GM23338 (cell line): ENCODE data around the gene SAFB. TPM values are rescaled to one million over a fixed set of nuclear protein-coding genes. Genes with fewer than 3 reads are reported as not detected.

Experiments
- ATAC-seq: fragments of 200-7000 bp; cut with Tn5 transposase; 3 replicates; pipeline ENCODE4 v1.9.1; 2020
- DNase-seq: peaks from one replicate; pipeline ENCODE4 v3.0.0-alpha.2; 2015; ENCODE audit warnings: low spot score
- H2AFZ ChIP-seq: fragments of 200-600 bp; sonication (generic); 2 replicates; pipeline ENCODE4 v1.8.0; 2016; ENCODE audit warnings: antibody characterized with exemption, mild to moderate bottlenecking, moderate library complexity
- H3F3A ChIP-seq: fragments of 200-600 bp; sonication (generic); replicated peaks from 2 replicates; pipeline ENCODE4 v1.8.0; 2017; ENCODE audit warnings: antibody characterized with exemption, mixed run types, low read depth
- H3K27ac ChIP-seq: fragments of 200-600 bp; sonication (generic); 2 replicates; pipeline ENCODE4 v1.6.1; 2016; ENCODE audit warnings: low read depth
- H3K27me3 ChIP-seq: fragments of 200-600 bp; sonication (generic); 2 replicates; pipeline ENCODE4 v1.8.0; 2016; ENCODE audit warnings: mild to moderate bottlenecking, mixed run types, moderate library complexity; ENCODE audit not compliant: insufficient read depth
- H3K36me3 ChIP-seq: fragments of 200-600 bp; sonication (generic); 2 replicates; pipeline ENCODE4 v1.8.0; 2016; ENCODE audit warnings: mild to moderate bottlenecking; ENCODE audit not compliant: insufficient read depth
- H3K4me1 ChIP-seq: fragments of 200-600 bp; sonication (generic); 2 replicates; pipeline ENCODE4 v1.8.0; 2016; ENCODE audit warnings: mild to moderate bottlenecking, moderate library complexity; ENCODE audit not compliant: insufficient read depth
- H3K4me2 ChIP-seq: fragments of 200-600 bp; sonication (generic); 2 replicates; pipeline ENCODE4 v1.7.1; 2017; ENCODE audit warnings: mixed run types
- H3K4me3 ChIP-seq: fragments of 200-600 bp; sonication (generic); 2 replicates; pipeline ENCODE4 v1.6.1; 2016; ENCODE audit warnings: mixed run types
- H3K79me2 ChIP-seq: fragments of 200-600 bp; sonication (generic); replicated peaks from 2 replicates; pipeline ENCODE4 v1.8.0; 2017; ENCODE audit warnings: mild to moderate bottlenecking; ENCODE audit not compliant: insufficient read depth
- H3K9me2 ChIP-seq: fragments of 200-600 bp; sonication (generic); 2 replicates; pipeline ENCODE4 v1.8.0; 2017; ENCODE audit not compliant: insufficient read depth
- H4K20me1 ChIP-seq: fragments of 200-600 bp; sonication (generic); replicated peaks from 2 replicates; pipeline ENCODE4 v1.8.0; 2017; ENCODE audit warnings: mild to moderate bottlenecking; ENCODE audit not compliant: insufficient read depth
- H3K27ac Mint-ChIP-seq: 2 replicates; pipeline ENCODE4 v1.8.0; 2020; ENCODE audit warnings: inconsistent platforms, mild to moderate bottlenecking, moderate library complexity, mixed read lengths
- H3K27me3 Mint-ChIP-seq: 3 replicates; pipeline ENCODE4 v1.8.0; 2022; ENCODE audit warnings: low read depth, mild to moderate bottlenecking, moderate library complexity, mixed read lengths, inconsistent platforms; ENCODE audit not compliant: insufficient read depth, poor library complexity
- H3K36me3 Mint-ChIP-seq: 3 replicates; pipeline ENCODE4 v1.8.0; 2021; ENCODE audit warnings: low read depth, mild to moderate bottlenecking, inconsistent platforms, moderate library complexity, mixed read lengths
- H3K4me1 Mint-ChIP-seq: 3 replicates; pipeline ENCODE4 v1.8.0; 2020; ENCODE audit warnings: mild to moderate bottlenecking, inconsistent platforms, mixed read lengths
- H3K4me3 Mint-ChIP-seq: 3 replicates; pipeline ENCODE4 v1.8.0; 2021; ENCODE audit warnings: moderate library complexity, mild to moderate bottlenecking, inconsistent platforms, mixed read lengths
- H3K9me3 Mint-ChIP-seq: 3 replicates; pipeline ENCODE4 v1.8.0; 2020; ENCODE audit warnings: moderate library complexity, mild to moderate bottlenecking, inconsistent platforms, mixed read lengths
- CREB1 ChIP-seq: fragments of 250-450 bp; sonication (Bioruptor Pico); IDR thresholded peaks from 2 replicates; pipeline ENCODE4 v1.5.0; 2020; ENCODE audit warnings: low read depth, mild to moderate bottlenecking, moderate library complexity
- CTCF ChIP-seq, 2 experiments: fragments of 200-600 bp in 1 of 2; sonication (generic) in 1 of 2; conservative IDR thresholded peaks; 2 replicates each; pipeline versions ENCODE4 v1.5.1 to v1.6.1; 2016 to 2017; ENCODE audit warnings: antibody characterized with exemption in 2 of 2, low read depth in 2 of 2, mild to moderate bottlenecking in 2 of 2, moderate library complexity in 1 of 2
- ETS1 ChIP-seq: IDR thresholded peaks from 2 replicates; pipeline ENCODE4 v1.6.1; 2016; ENCODE audit warnings: antibody characterized with exemption
- JUNB ChIP-seq: IDR thresholded peaks from one replicate; pipeline ENCODE4 v1.6.1; 2016; ENCODE audit warnings: antibody characterized with exemption; ENCODE audit not compliant: unreplicated experiment
- NANOG ChIP-seq: IDR thresholded peaks from 2 replicates; pipeline ENCODE4 v1.6.1; 2016; ENCODE audit warnings: antibody characterized with exemption, borderline replicate concordance
- POLR2AphosphoS5 ChIP-seq: IDR thresholded peaks from 2 replicates; pipeline ENCODE4 v1.6.1; 2016; ENCODE audit warnings: antibody characterized with exemption, low read depth
- REST ChIP-seq: IDR thresholded peaks from one replicate; pipeline ENCODE4 v1.6.1; 2018; ENCODE audit warnings: antibody characterized with exemption; ENCODE audit not compliant: unreplicated experiment
- STAT1 ChIP-seq: IDR thresholded peaks from one replicate; pipeline ENCODE4 v1.6.1; 2016; ENCODE audit warnings: antibody characterized with exemption; ENCODE audit not compliant: unreplicated experiment
- ZNF114 ChIP-seq: fragments of 250-450 bp; sonication (Bioruptor Pico); IDR thresholded peaks from 2 replicates; pipeline ENCODE4 v1.5.0; 2020; ENCODE audit warnings: mild to moderate bottlenecking, moderate library complexity
- ZNF331 ChIP-seq: fragments of 250-450 bp; sonication (Bioruptor Pico); IDR thresholded peaks from 2 replicates; pipeline ENCODE4 v1.5.0; 2020; ENCODE audit warnings: low read depth, mild to moderate bottlenecking, moderate library complexity
- polyA plus RNA-seq: library from polyadenylated mRNA; unstranded; fragments of >200 nt; fragmentation: Nextera tagmentation; extraction: Ambion mirVana; gene quantifications from 2 replicates; pipeline ENCODE4 v1.2.1, GENCODE V29; 2016
- total RNA-seq: library from RNA; depleted of rRNA; stranded (reverse); fragments of >200 nt; shearing (Covaris generic); gene quantifications from 2 replicates; pipeline ENCODE4 v1.2.3, GENCODE V29; 2014

The SAFB gene
- total and polyA plus RNA-seq, 2 experiments from 2014 or later = 85.2 to 109 TPM

- Histone ChIP-seq H3K27ac (no peak overlapping the region), H2AFZ (no peak overlapping the region), H4K20me1 (peaks cover 81% of the 10 kb centered on the region), H3K4me3 (no peak overlapping the region), H3K27me3 (no peaks in the 10 kb centered on the region), H3K79me2 (peaks cover 100% of the 10 kb centered on the region), H3K4me2 (no peak overlapping the region), H3K4me1 (no peaks in the 10 kb centered on the region), H3F3A (0 out of 2 replicates have a peak, but pooled peaks cover 4% of the 10 kb centered on the region), H3K36me3 (0 out of 2 replicates have a peak, but pooled peaks cover 5% of the 10 kb centered on the region), H3K9me2 (no peaks in the 10 kb centered on the region)
- H3K27ac Mint-ChIP-seq = no peak overlapping the region
- H3K9me3 Mint-ChIP-seq = no peaks in the 10 kb centered on the region
- TF ChIP-seq ZNF114 (CRISPR knock-in tag) (no peak), JUNB (no peak)
- no peak for ATAC-seq
- H3K4me1 Mint-ChIP-seq = no peaks in the 10 kb centered on the region; the same call in 2 of the 3 replicates
- peaks cover 10% of the 10 kb centered on the region; the same call in 1 of the 3 replicates for H3K36me3 Mint-ChIP-seq
- H3K4me3 Mint-ChIP-seq = no peak overlapping the region
- DNase-seq = no peak
- peaks cover 1% of the 10 kb centered on the region for H3K27me3 Mint-ChIP-seq
Observed at GRCh38 chr19:5635427-5635826, 12.5 kb downstream of the SAFB start.

- H3K36me3 Mint-ChIP-seq = peaks cover 20% of the 10 kb centered on the region
- no peaks in the 10 kb centered on the region; the same call in 2 of the 3 replicates for H3K4me1 Mint-ChIP-seq
- no peak overlapping the region for H3K4me3 Mint-ChIP-seq
- no peaks in the 10 kb centered on the region for H3K9me3 Mint-ChIP-seq
- H3K27ac Mint-ChIP-seq = no peak overlapping the region
- Histone ChIP-seq H3K4me2 (no peak overlapping the region), H3K4me3 (no peak overlapping the region), H2AFZ (no peak overlapping the region), H3K36me3 (peaks cover 14% of the 10 kb centered on the region), H3K79me2 (peaks cover 100% of the 10 kb centered on the region), H3F3A (0 out of 2 replicates have a peak, but pooled peaks cover 7% of the 10 kb centered on the region), H3K27ac (no peak overlapping the region), H3K9me2 (no peaks in the 10 kb centered on the region), H4K20me1 (peaks cover 83% of the 10 kb centered on the region), H3K4me1 (no peaks in the 10 kb centered on the region), H3K27me3 (no peaks in the 10 kb centered on the region)
- no peak for DNase-seq
- H3K27me3 Mint-ChIP-seq = peaks cover 1% of the 10 kb centered on the region
- ATAC-seq = no peak
- TF ChIP-seq STAT1 (no peak), ZNF114 (CRISPR knock-in tag) (no peak), ZNF331 (CRISPR knock-in tag) (no peak), REST (no peak), CTCF (conservative IDR thresholded peaks at IDR 0.05; ENCODE audit: low read depth in 2 of 2) (no peak), ETS1 (no peak), NANOG (no peak), JUNB (no peak), POLR2AphosphoS5 (no peak), CREB1 (no peak)
Observed at GRCh38 chr19:5637971-5638370, 15.1 kb downstream of the SAFB start.
